ENCODE results near the gene NAGS.
"Not testable (repeated sequence)": the region's sequence is repeated elsewhere in the genome, so short reads cannot be mapped to it uniquely, and the experiment has no call there.

Gene NAGS

DNA sequence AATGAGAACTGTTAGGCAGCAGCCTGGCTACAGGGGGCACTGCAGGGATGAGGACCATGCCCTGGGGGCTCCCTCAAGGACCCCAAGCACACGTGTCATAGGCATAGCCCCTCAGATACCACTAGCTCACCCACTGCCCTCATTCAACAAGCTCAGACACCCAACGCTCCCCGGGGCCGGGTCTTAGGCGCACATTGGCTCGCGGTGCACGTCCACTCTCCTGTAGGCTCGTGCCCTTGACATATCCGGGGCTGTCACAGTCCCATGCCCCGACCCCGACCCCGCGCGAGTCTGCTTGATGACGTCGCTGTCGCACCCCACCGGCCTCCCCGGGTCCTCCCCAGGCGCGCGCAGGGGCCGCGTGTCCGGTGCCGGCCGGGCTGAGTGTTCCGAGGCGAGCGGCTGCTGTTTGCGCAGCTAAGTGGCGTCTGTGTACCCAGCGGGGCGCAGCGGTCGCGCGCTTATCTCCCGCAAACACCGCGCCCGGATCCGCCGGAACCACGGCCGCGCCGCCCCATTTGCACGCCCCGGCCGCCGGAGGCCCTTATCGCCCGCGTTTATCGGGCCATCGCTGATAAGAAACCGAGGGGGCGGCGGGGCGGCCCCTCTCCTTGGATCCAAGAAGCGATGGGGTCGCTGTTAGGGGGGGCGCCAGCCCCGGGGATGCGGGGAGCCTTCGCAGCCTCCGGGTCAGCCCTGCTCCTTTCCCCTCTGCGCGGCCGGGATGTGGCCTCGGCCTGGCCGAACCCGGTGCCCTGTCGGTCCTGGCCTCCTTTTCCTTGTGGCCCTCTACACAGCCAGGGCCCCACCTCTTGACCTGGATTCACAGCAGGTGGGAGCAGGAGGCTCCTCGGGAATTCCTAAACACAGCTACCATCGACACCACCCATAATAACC is 20.7 kb upstream of the NAGS start:
- DNase-seq (ENCODE audit: low read depth in 2 of 2): no peak

DNA sequence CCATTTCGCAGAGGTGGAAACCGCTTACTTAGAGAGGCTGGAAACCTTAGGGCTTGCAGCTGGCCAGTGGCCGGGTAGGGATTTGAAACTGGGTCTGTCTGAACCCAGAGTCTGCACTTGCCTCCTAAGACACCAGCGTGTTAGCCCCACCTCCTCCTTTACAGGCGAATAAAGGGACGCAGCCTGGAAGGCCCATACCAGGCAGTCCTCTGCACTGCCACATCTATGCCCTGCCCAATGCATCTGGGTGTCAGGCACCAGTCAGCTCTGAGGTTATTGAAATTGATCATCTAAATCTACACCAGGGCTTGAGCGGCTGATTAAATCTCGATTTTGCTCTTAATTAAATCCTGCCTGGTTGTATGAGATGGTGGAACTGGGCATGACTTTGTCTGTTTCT is 19.9 kb upstream of the NAGS start:
- no peak for DNase-seq (ENCODE audit: low read depth in 2 of 2)

DNA sequence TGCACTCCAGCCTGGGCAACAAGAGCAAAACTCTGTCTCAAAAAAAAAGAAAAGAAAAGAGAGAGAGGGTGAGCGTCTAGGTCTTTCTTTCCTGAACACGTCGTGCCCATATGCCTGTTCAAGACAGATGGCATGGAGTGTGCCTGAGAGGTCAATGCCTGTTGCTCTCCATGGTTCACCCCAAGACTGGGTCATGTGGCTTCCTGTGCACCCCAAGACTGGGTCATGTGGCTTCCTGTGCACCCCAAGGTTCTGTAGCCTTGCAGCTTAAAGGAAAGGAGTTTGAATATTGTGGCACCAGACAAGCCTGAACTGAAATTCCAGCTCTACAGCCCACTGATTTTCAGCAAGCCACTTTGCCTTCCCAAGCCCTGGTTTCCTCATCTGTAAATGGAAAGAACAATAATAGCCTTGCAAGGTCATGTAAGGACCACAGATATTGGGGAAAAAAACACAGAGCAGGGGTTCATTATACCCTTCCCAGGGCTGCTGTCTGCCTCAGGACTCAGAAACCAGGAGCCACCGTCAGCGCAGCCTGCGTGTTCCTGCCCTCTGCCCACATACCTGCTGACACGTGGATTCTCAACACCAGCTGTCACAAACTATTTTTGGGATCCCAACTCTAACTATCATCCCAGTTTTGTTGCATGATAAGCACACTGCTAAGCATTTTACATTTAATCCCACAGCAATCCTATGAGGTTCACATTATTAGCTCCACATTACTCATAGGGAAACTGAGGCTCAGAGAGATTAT is 18.0 kb upstream of the NAGS start:
- no peak for DNase-seq (ENCODE audit: low read depth in 2 of 2)

GRCh38 chr17:43987131-43988021 is 17.0 kb upstream of the NAGS start:
- DNase-seq (ENCODE audit: low read depth in 2 of 2): no peak

GRCh38 chr17:43988301-43988700 is 16.1 kb upstream of the NAGS start:
- DNase-seq (ENCODE audit: low read depth in 2 of 2): no peak

- no peak for DNase-seq (ENCODE audit: low read depth in 2 of 2)
Observed at GRCh38 chr17:43992641-43993040, 11.8 kb upstream of the NAGS start.

DNA sequence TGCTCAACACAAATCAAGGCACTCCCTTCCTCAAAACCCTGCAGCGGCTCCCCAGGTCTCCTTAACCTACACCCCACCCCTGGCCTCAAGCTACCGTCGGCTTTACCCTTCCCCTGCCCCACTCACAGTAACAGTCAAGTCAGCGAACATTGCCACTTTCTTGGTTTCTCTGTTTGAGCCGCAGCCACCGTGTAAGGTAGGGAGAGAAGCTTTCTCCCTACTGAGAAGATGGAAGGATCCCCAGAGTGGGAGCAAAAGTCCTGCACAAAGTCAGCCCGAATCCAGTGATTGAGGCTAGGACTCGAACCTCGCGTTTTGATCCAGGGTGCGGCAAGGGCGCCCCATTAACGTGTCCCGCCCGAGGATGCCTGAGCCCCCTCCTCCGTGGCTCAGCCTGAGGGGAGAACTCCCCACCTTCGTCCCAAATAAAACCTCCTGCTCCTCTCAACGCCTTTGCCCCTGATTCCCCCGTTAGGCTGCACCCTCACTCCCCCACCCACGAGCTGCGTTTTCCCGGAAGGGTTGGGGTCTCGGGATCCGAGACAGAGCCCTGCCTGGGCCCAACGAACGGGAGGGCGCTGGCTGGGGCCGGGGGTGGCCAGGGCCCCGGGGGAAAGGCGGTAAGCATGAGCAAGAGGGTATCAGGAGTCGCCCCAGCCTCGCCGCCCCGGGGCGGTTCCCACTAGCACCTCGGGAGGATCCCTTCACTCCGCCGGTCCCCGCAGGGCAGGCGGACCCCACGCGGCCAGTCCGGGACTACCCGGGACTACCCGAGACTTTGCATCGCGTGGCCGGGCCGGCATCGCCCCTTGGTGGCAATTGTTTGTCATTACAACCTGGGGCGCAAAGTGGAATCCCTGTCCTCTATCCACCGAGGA is 9.9 kb upstream of the NAGS start:
- DNase-seq (ENCODE audit: low read depth in 2 of 2): peak in 1 of 2 donors; percentile 41

GRCh38 chr17:43995150-43995471 is 9.3 kb upstream of the NAGS start:
- no peak for DNase-seq (ENCODE audit: low read depth in 2 of 2)

- DNase-seq (ENCODE audit: low read depth in 2 of 2): not testable (repeated sequence)
Observed at GRCh38 chr17:43997180-43997579, 7.2 kb upstream of the NAGS start.

GRCh38 chr17:43998552-43998951 is 5.9 kb upstream of the NAGS start:
- DNase-seq (ENCODE audit: low read depth in 2 of 2): no peak

DNA sequence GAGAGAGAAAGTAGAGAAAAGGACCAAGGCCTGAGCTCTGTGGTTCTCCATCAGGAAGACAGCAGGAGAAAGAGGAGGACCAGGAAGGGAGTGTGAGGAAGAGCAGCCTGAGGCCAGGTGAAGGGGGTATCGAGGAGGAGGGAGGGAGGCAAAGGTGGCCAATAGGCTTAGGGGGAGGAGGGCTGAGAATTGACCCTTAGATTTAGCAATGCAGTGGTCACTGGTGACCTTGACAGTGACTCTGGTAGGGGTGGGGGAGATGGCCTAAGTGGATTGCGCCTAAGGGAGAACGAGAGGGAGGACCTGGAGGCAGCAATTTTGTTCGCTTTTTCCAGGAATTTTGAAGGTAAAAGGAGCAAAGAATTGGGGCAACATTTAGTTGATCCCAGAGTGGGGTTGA is 5.4 kb upstream of the NAGS start:
- DNase-seq (ENCODE audit: low read depth in 2 of 2): no peak

- no peak for DNase-seq (ENCODE audit: low read depth in 2 of 2)
Observed at GRCh38 chr17:44000141-44000860, 4.1 kb upstream of the NAGS start.

- no peak for DNase-seq (ENCODE audit: low read depth in 2 of 2)
Observed at GRCh38 chr17:44000871-44001460, 3.5 kb upstream of the NAGS start.

DNA sequence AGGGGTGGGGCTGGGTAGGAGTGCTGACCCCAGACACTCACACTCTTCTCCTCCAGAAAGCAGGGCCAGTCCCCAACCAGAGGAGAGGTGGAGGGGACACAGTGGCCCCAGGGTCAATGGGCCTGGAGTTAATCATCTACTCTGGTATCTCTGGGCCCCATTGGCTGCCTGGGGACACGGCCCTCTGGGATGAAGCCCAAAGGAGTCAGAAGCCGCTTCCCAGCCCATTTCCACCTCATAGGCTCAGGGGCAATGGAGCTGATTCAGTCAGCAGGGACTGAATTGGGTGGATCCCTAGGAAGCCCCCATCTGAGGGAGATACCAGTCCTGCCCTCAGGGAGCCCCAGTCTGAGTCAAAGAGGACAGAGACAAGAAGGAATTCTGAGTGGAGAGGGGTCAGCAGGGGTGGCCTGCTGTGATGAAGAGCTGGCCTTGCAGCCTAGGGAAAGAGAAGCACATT is 2.9 kb upstream of the NAGS start:
- no peak for DNase-seq (ENCODE audit: low read depth in 2 of 2)

DNA sequence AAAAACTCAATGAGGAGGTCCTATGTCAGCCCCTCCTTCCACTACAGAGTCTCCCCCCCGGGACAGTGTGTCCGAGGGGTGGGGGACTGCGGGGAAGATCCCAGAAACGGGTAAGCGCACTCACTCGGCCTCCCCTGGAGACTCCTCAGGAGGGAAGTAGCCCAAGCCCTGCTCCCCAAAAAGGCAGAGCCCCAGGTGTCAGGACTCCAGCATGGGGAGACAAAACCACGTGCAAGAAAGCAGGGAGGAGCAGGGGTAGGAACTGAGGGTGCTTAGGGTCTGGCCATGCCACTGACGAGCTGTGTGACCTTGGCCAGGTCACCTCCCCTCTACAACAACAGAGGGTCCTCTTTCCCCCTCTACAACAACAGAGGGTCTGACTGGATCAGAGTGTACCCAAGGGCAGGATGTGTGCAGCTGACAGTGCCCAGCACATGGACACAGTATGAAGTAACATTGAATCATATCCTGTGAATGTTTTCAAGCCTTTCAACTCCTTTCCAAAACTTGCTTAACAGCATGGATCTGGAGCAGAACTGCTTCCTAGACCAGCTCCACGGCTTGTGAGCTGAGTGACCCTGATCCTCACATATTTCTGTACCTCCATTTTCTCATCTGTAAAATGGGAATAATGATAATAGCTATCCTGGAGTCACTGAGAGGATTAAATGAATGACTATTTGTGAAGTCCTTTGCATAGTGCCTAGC is 2.1 kb upstream of the NAGS start:
- DNase-seq (ENCODE audit: low read depth in 2 of 2): no peak

- no peak for DNase-seq (ENCODE audit: low read depth in 2 of 2)
Observed at GRCh38 chr17:44004761-44005526, 522 bp downstream of the NAGS start.

DNA sequence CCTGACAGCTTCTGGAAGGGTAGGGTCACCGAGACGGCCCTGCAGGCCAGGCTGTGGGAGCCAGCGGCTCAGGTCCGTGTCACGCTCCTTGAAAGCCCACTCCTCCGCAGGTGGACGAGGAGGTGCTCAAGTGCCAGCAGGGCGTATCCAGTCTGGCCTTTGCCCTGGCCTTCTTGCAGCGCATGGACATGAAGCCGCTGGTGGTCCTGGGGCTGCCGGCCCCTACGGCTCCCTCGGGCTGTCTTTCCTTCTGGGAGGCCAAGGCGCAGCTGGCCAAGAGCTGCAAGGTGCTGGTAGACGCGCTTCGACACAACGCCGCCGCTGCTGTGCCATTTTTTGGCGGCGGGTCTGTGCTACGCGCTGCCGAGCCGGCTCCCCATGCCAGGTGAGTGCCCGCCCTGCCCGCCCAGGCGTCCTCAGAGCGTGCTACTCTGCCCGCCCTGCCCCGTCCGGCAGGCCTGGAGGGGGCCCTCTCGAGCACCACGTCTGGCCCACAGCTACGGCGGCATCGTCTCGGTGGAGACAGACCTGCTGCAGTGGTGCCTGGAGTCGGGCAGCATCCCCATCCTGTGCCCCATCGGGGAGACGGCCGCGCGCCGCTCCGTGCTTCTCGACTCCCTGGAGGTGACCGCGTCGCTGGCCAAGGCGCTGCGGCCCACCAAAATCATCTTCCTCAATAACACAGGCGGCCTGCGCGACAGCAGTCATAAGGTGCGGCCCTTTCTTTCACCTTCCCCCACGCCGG is 1.3 kb downstream of the NAGS start:
- no peak for DNase-seq (ENCODE audit: low read depth in 2 of 2)

- DNase-seq (ENCODE audit: low read depth in 2 of 2): no peak
Observed at GRCh38 chr17:44006272-44006597, 1.8 kb downstream of the NAGS start.

All from activated CD8-positive, alpha-beta memory T cell treated with anti-CD3 and anti-CD28 coated beads for 4 hours (primary cell).